Fibroblast of the aortic adventitia (primary cell): ENCODE results near the gene ZNF485. TPM values are rescaled to one million over a fixed set of nuclear protein-coding genes. Genes with fewer than 3 reads are reported as not detected.

Experiments used
- DNase-seq: peaks from one replicate; pipeline ENCODE4 v3.0.0-alpha.2; 2010; ENCODE audit warnings: low read depth
- H3K4me3 ChIP-seq: 2 replicates; pipeline ENCODE4 v1.5.1; 2011; ENCODE audit warnings: low read depth, mild to moderate bottlenecking, control low read depth, low read length, moderate library complexity
- CTCF ChIP-seq: IDR thresholded peaks from 2 replicates; pipeline ENCODE4 v1.5.1; 2011; ENCODE audit warnings: mild to moderate bottlenecking, low read length, control low read depth, inconsistent platforms; ENCODE audit not compliant: insufficient read depth
- total RNA-seq: library from RNA; depleted of rRNA; stranded (reverse); fragments of >200 nt; gene quantifications from 2 replicates; pipeline ENCODE4 v1.2.3, GENCODE V29; 2012; ENCODE audit warnings: low replicate concordance

Gene ZNF485
- total RNA-seq, 1 donor: 3.8 TPM

- H3K4me3 ChIP-seq: peak overlapping the region; percentile 73
- DNase-seq: peak; percentile 36
- TF ChIP-seq CTCF: no peak
These were observed 41.8 kb downstream of the ZNF485 start for GRCh38 chr10:43648095-43648397.

DNA sequence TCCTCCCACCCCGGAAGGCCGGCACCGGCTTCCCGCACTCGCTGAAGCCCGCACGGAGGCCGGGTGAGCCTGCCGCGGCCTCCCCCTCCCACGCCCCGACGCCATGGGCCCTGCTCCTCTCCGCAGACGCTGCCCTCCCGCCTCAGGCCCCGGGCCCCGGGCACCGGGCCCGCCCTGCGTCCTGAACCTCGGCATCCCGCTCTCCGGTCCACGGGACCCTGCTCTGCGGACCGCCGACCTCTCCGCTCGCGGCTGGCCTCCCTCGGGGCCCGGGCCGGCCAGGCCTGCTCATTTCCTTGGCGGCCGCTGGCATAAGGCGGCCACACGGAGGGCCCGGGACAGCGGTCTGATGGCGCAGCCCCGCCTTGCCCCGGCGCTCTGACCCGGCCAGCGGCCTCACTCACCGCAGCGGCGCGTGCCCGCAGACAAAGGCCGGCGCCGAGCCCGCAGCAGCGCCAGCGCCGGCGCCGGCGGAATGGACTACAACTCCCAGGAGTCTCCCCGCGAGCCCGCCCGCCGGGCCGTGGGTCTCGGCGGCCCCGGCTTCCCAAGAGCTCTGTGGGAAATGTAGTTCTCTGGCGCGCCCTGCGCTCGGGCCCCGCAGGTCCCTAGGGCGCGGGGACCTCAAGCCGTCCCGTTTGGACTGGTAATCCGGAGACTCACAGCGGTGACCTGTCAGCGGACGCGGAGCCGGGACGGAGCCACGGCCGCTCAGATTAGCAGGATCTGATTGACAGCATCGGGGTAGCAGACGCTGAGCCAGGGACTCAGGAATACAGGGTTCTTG is 42.4 kb downstream of the ZNF485 start, which contains the start of gene ZNF32:
Gene ZNF32 (minus strand): TSS at position 484 of the 787 bp plus-strand sequence. CDS start 2,748 bp downstream, outside the sequence.
- DNase-seq: peak; percentile 81
- peak within 1 kb of the TSS; percentile 73 for H3K4me3 ChIP-seq
- no peak for TF ChIP-seq CTCF

DNA sequence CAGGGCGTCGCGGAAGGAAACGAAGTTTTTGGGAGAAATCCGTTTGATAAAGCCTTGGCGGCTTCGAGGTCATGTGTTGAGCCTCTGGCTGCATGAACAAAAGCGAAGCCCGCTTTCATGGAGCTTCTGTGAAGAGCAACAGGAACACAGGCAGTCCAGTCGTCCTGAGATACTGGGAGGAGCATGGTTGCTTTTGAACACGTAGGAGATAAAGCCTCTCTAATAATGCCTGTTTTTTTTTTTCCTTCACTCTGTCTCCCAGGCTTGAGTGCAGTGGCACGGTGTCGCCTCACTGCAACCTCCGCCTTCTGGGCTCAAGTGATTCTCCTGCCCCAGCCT is 42.9 kb downstream of the ZNF485 start:
- TF ChIP-seq CTCF: no peak
- DNase-seq: no peak
- H3K4me3 ChIP-seq: peak overlapping the region; percentile 73

DNA sequence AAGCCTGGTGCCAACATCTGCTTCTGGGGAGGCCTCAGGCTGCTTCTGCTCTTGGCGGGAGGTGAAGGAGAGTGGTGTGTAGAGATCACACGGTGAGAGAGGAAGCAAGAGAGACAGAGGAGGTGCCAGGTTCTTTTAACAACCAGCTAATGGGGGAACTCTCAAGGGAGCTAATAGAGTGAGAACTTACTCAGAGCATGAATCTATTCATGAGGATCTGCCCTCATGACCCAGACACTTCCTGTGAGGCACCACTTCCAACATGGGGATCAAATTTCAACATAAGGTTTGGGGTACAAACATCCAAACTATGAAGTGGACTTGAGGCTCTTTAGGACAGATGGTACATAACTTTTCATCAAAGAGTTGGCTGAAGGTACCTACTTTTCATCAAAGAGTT is 47.5 kb downstream of the ZNF485 start:
- TF ChIP-seq CTCF: no peak
- no peak overlapping the region for H3K4me3 ChIP-seq
- DNase-seq: peak; percentile 17

- H3K4me3 ChIP-seq: no peak overlapping the region
These were observed 49.1 kb downstream of the ZNF485 start for GRCh38 chr10:43655311-43655710.

DNA sequence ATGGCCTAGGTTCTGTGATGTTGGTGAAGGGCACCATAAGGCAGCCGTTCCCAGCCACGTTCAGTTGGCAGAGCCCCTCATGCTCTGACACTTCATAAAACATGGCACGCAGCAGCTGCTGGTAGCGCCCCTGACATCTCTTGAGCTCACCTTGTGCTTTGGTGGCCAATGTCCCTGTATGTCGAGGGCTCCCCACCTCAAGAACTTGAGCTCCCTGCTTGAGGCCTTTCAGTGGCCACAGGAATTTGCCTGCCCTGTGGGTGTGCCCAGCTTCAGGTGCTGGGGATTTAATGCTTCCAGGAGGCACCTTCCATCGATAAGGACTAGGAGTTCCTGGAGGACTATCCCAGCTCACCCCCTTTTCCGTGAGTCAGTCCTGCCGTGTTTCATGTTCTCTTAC is 52.0 kb downstream of the ZNF485 start:
- H3K4me3 ChIP-seq: no peak overlapping the region
- no peak for DNase-seq
- no peak for TF ChIP-seq CTCF

More at GRCh38 chr10:43655311-43655710, 49.1 kb downstream of the ZNF485 start:
- no peak for TF ChIP-seq CTCF
- DNase-seq: no peak

DNA sequence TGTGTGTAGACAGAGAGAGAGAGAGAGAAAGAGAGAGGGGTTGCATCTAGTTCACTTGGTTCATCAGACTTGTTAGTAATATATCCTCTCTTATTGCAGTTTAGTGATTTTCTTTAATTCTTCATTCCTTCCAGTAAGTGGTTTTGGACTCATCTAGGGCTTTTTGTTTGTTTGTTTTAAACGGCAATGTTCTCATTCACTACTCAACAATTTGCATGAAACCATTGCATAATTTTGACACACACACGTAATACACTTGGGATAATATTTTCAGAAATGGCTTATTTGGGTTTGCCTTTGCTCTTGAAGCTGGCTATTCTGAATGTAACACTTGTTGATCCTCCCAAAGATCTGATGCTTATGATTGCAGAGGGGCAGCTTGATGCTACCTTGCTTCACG is 58.8 kb downstream of the ZNF485 start:
- H3K4me3 ChIP-seq: no peak overlapping the region
- no peak for TF ChIP-seq CTCF
- no peak for DNase-seq
